ENCODE data around the gene UGT1A9.

UGT1A9 gene

GRCh38 chr2:233794128-233794658, 122.5 kb downstream of the UGT1A9 start:
- no peak overlapping the region for H3K27ac ChIP-seq
- H3K4me3 ChIP-seq (ENCODE audit: low read depth, low read length): no peak overlapping the region
- TF ChIP-seq, protein P1, sequence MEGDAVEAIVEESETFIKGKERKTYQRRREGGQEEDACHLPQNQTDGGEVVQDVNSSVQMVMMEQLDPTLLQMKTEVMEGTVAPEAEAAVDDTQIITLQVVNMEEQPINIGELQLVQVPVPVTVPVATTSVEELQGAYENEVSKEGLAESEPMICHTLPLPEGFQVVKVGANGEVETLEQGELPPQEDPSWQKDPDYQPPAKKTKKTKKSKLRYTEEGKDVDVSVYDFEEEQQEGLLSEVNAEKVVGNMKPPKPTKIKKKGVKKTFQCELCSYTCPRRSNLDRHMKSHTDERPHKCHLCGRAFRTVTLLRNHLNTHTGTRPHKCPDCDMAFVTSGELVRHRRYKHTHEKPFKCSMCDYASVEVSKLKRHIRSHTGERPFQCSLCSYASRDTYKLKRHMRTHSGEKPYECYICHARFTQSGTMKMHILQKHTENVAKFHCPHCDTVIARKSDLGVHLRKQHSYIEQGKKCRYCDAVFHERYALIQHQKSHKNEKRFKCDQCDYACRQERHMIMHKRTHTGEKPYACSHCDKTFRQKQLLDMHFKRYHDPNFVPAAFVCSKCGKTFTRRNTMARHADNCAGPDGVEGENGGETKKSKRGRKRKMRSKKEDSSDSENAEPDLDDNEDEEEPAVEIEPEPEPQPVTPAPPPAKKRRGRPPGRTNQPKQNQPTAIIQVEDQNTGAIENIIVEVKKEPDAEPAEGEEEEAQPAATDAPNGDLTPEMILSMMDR (IDR thresholded peaks at IDR 0.05; ENCODE audit: low read depth, low read length): no peak
- H3K27me3 ChIP-seq (ENCODE audit: insufficient read depth, low read depth, severe bottlenecking): no peaks in the 10 kb centered on the region
- H3K36me3 ChIP-seq: no peaks in the 10 kb centered on the region
- no peak for DNase-seq
- H3K9me3 ChIP-seq (ENCODE audit: severe bottlenecking): no peaks in the 10 kb centered on the region

DNA sequence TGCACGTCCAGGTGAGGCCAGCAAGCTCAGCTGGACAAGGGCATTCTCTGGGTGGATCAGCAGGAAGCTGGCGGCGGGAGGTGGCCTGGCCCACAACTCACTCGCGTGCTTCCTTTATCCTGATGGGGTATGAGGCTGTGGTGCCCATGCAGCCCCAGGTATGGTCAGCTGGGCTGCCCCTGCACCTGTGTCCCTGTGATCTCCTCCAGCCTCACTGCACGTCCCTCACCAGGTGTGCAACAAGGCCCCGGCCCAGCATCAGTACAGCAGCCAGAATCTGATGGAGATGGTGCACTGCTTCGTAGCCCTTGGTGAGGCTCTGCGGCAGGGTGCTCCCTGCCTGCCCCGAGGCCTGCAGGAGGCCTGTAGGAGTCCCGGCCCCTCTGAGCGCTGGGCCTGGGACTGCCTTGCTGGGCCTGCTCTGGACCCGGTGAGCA, 124.1 kb downstream of the UGT1A9 start:
- H3K9me3 ChIP-seq (ENCODE audit: severe bottlenecking): peaks cover 4% of the 10 kb centered on the region
- TF ChIP-seq, protein P1 (IDR thresholded peaks at IDR 0.05; ENCODE audit: low read depth, low read length): no peak
- no peak overlapping the region for H3K4me3 ChIP-seq (ENCODE audit: low read depth, low read length)
- H3K27ac ChIP-seq: no peak overlapping the region
- DNase-seq: no peak
- no peaks in the 10 kb centered on the region for H3K27me3 ChIP-seq (ENCODE audit: insufficient read depth, low read depth, severe bottlenecking)
- no peaks in the 10 kb centered on the region for H3K36me3 ChIP-seq

DNA sequence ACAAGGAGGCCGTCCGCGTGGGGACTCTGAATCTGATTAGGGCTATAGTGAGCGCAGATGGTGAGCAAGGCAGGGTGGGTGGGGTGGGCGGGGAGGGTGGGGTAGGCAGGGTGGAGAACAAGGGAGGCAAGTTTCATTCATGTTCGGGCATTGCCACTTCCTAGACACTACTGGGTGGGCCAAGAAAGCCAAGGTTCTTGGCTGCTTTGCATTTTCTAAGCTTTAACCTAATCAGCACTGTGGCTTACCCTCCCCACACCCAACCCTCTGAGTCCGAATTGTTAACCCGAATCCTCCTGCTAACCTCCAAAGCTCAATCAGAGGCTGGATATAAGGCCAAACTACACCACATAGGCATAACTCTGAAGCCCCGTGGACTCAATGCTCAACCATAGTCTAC, 124.6 kb downstream of the UGT1A9 start:
- Histone ChIP-seq H3K9me3 (ENCODE audit: severe bottlenecking) (peaks cover 4% of the 10 kb centered on the region), H3K36me3 (no peaks in the 10 kb centered on the region), H3K27ac (no peak overlapping the region), H3K4me3 (ENCODE audit: low read depth, low read length) (no peak overlapping the region), H3K27me3 (ENCODE audit: insufficient read depth, low read depth, severe bottlenecking) (no peaks in the 10 kb centered on the region)
- TF ChIP-seq, protein P1 (IDR thresholded peaks at IDR 0.05; ENCODE audit: low read depth, low read length): no peak
- DNase-seq: no peak

GRCh38 chr2:233798335-233799086, 126.8 kb downstream of the UGT1A9 start:
- H3K27me3 ChIP-seq (ENCODE audit: insufficient read depth, low read depth, severe bottlenecking): no peaks in the 10 kb centered on the region
- DNase-seq: peak; percentile 1
- peaks cover 4% of the 10 kb centered on the region for H3K9me3 ChIP-seq (ENCODE audit: severe bottlenecking)
- TF ChIP-seq, protein P1 (IDR thresholded peaks at IDR 0.05; ENCODE audit: low read depth, low read length): no peak
- no peaks in the 10 kb centered on the region for H3K36me3 ChIP-seq
- H3K27ac ChIP-seq: no peak overlapping the region
- no peak overlapping the region for H3K4me3 ChIP-seq (ENCODE audit: low read depth, low read length)

DNA sequence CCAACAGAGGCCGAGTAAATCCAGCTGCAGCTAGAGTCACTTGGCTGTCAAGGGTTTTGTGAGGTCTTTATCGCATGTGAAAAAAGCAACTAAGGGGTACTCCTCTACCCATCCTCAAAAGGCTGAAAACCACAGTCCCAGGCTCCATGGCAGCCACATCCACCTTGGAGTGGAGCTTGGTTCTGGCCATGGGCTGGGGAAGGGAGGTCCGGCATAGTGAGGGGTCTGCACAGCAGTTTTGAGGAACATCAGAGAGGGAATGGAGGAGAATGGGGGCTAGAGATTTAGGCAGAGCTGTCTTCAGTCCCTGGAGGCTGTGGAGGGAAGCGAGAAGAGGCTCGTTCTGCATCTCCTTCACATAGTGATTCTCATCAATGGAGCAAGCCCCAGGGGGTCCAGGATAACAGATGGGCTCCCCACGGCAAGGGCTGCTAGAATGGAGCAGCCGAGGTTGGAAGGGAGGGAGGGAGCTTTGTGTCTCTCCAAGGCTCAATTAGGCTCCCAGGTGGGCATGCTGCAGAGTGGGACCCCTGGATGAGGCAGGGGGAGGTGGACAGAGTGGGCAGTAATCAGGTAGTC, 127.5 kb downstream of the UGT1A9 start:
- TF ChIP-seq, protein P1 (IDR thresholded peaks at IDR 0.05; ENCODE audit: low read depth, low read length): no peak
- peaks cover 4% of the 10 kb centered on the region for H3K9me3 ChIP-seq (ENCODE audit: severe bottlenecking)
- H3K4me3 ChIP-seq (ENCODE audit: low read depth, low read length): no peak overlapping the region
- DNase-seq: peak; percentile 11
- no peak overlapping the region for H3K27ac ChIP-seq
- no peaks in the 10 kb centered on the region for H3K27me3 ChIP-seq (ENCODE audit: insufficient read depth, low read depth, severe bottlenecking)
- no peaks in the 10 kb centered on the region for H3K36me3 ChIP-seq
